ENCODE measurements around the gene AK2. TPM values are rescaled to one million over a fixed set of nuclear protein-coding genes. Genes with fewer than 3 reads are reported as not detected.
"Not testable (repeated sequence)": the region's sequence is repeated elsewhere in the genome, so short reads cannot be mapped to it uniquely, and the experiment has no call there.

Gene AK2
- total and polyA plus RNA-seq, 3 donors from 2014 or later = 144 to 219 (median 181) TPM

GRCh38 chr1:33074193-33074945 is 37.7 kb upstream of the AK2 start:
- no peak overlapping the region for H3K27ac ChIP-seq
- TF ChIP-seq POLR2A (IDR thresholded peaks at IDR 0.05) (no peak), CTCF (IDR thresholded peaks at IDR 0.05) (no peak)
- peaks cover 5% of the 10 kb centered on the region for H3K4me1 ChIP-seq
- H3K27me3 ChIP-seq = no peaks in the 10 kb centered on the region
- no peak overlapping the region for H3K4me3 ChIP-seq
- DNase-seq = no peak
- intact Hi-C loops (cut with DNase I; ENCODE audit: low total_unique reads) = no loop called here
- H3K9me3 ChIP-seq = no peaks in the 10 kb centered on the region
- no peaks in the 10 kb centered on the region for H3K36me3 ChIP-seq (ENCODE audit: low read depth, missing control alignments)
- 47 to 66% methylated on average over 4 of the region's 4 CpGs for WGBS, 2 donors

GRCh38 chr1:33072707-33073106 is 36.0 kb upstream of the AK2 start:
- Histone ChIP-seq H3K4me3 (no peak overlapping the region), H3K4me1 (peaks cover 5% of the 10 kb centered on the region), H3K27ac (no peak overlapping the region), H3K36me3 (ENCODE audit: low read depth, missing control alignments) (no peaks in the 10 kb centered on the region), H3K27me3 (no peaks in the 10 kb centered on the region), H3K9me3 (no peaks in the 10 kb centered on the region)
- intact Hi-C loops (cut with DNase I; ENCODE audit: low total_unique reads) = no loop called here
- no peak for TF ChIP-seq CTCF (IDR thresholded peaks at IDR 0.05)
- no peak for TF ChIP-seq POLR2A (IDR thresholded peaks at IDR 0.05)
- WGBS, 2 donors = 72 to 76% methylated on average over 2 of the region's 2 CpGs
- DNase-seq = no peak

GRCh38 chr1:33070628-33071027 is 33.9 kb upstream of the AK2 start:
- no peak overlapping the region for H3K4me3 ChIP-seq
- no peaks in the 10 kb centered on the region for H3K36me3 ChIP-seq (ENCODE audit: low read depth, missing control alignments)
- no peak overlapping the region for H3K27ac ChIP-seq
- WGBS, 2 donors = 90 to 96% methylated on average over 1 of the region's 1 CpG
- H3K9me3 ChIP-seq = no peaks in the 10 kb centered on the region
- peaks cover 5% of the 10 kb centered on the region for H3K4me1 ChIP-seq
- H3K27me3 ChIP-seq = no peaks in the 10 kb centered on the region
- TF ChIP-seq POLR2A (IDR thresholded peaks at IDR 0.05) = no peak
- no peak for TF ChIP-seq CTCF (IDR thresholded peaks at IDR 0.05)
- no peak for DNase-seq
- intact Hi-C loops (cut with DNase I; ENCODE audit: low total_unique reads) = no loop called here

- H3K27ac ChIP-seq; H3K27me3 ChIP-seq; DNase-seq; H3K4me1 ChIP-seq; H3K9me3 ChIP-seq; H3K36me3 ChIP-seq (ENCODE audit: low read depth, missing control alignments); intact Hi-C loops (cut with DNase I; ENCODE audit: low total_unique reads); H3K4me3 ChIP-seq: not testable (repeated sequence)
- 71% methylated on average over 2 of the region's 2 CpGs for WGBS, 2 donors
Observed at GRCh38 chr1:33068108-33068507, 31.4 kb upstream of the AK2 start.

GRCh38 chr1:33066477-33066876 is 29.8 kb upstream of the AK2 start:
- H3K4me1 ChIP-seq; H3K27me3 ChIP-seq; DNase-seq; H3K36me3 ChIP-seq (ENCODE audit: low read depth, missing control alignments); H3K9me3 ChIP-seq; H3K27ac ChIP-seq; H3K4me3 ChIP-seq; intact Hi-C loops (cut with DNase I; ENCODE audit: low total_unique reads): not testable (repeated sequence)
- 91 to 94% methylated on average over 3 of the region's 3 CpGs for WGBS, 2 donors

- H3K27me3 ChIP-seq = no peaks in the 10 kb centered on the region
- DNase-seq = no peak
- no peaks in the 10 kb centered on the region for H3K9me3 ChIP-seq
- WGBS, 2 donors = 84 to 86% methylated on average over 10 of the region's 10 CpGs
- H3K4me3 ChIP-seq = no peak overlapping the region
- H3K27ac ChIP-seq = no peak overlapping the region
- peaks cover 3% of the 10 kb centered on the region for H3K4me1 ChIP-seq
- TF ChIP-seq CTCF (IDR thresholded peaks at IDR 0.05) = no peak
- TF ChIP-seq POLR2A (IDR thresholded peaks at IDR 0.05) = no peak
- H3K36me3 ChIP-seq (ENCODE audit: low read depth, missing control alignments) = no peaks in the 10 kb centered on the region
- intact Hi-C loops (cut with DNase I; ENCODE audit: low total_unique reads) = no loop called here
Observed at GRCh38 chr1:33065301-33065700, 28.6 kb upstream of the AK2 start.

GRCh38 chr1:33064284-33064683 is 27.6 kb upstream of the AK2 start:
- H3K27ac ChIP-seq; H3K36me3 ChIP-seq (ENCODE audit: low read depth, missing control alignments); DNase-seq; intact Hi-C loops (cut with DNase I; ENCODE audit: low total_unique reads); H3K4me3 ChIP-seq; H3K4me1 ChIP-seq; H3K27me3 ChIP-seq; H3K9me3 ChIP-seq: not testable (repeated sequence)
- 85 to 89% methylated on average over 9 of the region's 9 CpGs for WGBS, 2 donors
